Endothelial cell (in vitro differentiated cells): ENCODE results near the gene IGSF11. TPM values are rescaled to one million over a fixed set of nuclear protein-coding genes. Genes with fewer than 3 reads are reported as not detected.
"Not testable (repeated sequence)": the region's sequence is repeated elsewhere in the genome, so short reads cannot be mapped to it uniquely, and the experiment has no call there.

Experiments used
- DNase-seq: peaks from one replicate; pipeline ENCODE4 v3.0.0; 2021; ENCODE audit warnings: low spot score
- H3K27ac Mint-ChIP-seq: one replicate; pipeline ENCODE4 v1.8.0; 2021; ENCODE audit warnings: mixed read lengths, inconsistent platforms; ENCODE audit not compliant: unreplicated experiment
- H3K27me3 Mint-ChIP-seq: one replicate; pipeline ENCODE4 v1.8.0; 2021; ENCODE audit warnings: mild to moderate bottlenecking, moderate library complexity, mixed read lengths, inconsistent platforms; ENCODE audit not compliant: unreplicated experiment
- H3K36me3 Mint-ChIP-seq: one replicate; pipeline ENCODE4 v1.8.0; 2021; ENCODE audit warnings: mild to moderate bottlenecking, low read depth, mixed read lengths, inconsistent platforms; ENCODE audit not compliant: unreplicated experiment
- H3K4me1 Mint-ChIP-seq: one replicate; pipeline ENCODE4 v1.8.0; 2021; ENCODE audit warnings: mild to moderate bottlenecking, mixed read lengths, inconsistent platforms; ENCODE audit not compliant: unreplicated experiment
- H3K4me3 Mint-ChIP-seq: one replicate; pipeline ENCODE4 v1.8.0; 2021; ENCODE audit warnings: mild to moderate bottlenecking, mixed read lengths, inconsistent platforms; ENCODE audit not compliant: unreplicated experiment
- H3K9me3 Mint-ChIP-seq: one replicate; pipeline ENCODE4 v1.8.0; 2021; ENCODE audit warnings: mixed read lengths, inconsistent platforms; ENCODE audit not compliant: unreplicated experiment
- CTCF ChIP-seq: fragments of 200-600 bp; sonication (generic); IDR thresholded peaks from one replicate; pipeline ENCODE4 v1.5.0; 2021; ENCODE audit warnings: antibody characterized with exemption; ENCODE audit not compliant: unreplicated experiment
- total RNA-seq: library from RNA; stranded (reverse); fragmentation: NEBNext Ultra II Directional; extraction: Animal tissue kit (Norgen Biotek cat#: 25700); gene quantifications from one replicate; pipeline ENCODE4 v1.2.1, GENCODE V29; 2021; ENCODE audit not compliant: unreplicated experiment

The IGSF11 gene
- total RNA-seq, 1 donor from 2014 or later: 0.18 TPM

GRCh38 chr3:118981494-118982134 lies 53.0 kb downstream of the IGSF11 start:
- no peak for DNase-seq
- no peaks in the 10 kb centered on the region for H3K9me3 Mint-ChIP-seq
- no peaks in the 10 kb centered on the region for H3K4me1 Mint-ChIP-seq
- no peak for TF ChIP-seq CTCF
- H3K36me3 Mint-ChIP-seq: no peaks in the 10 kb centered on the region
- H3K27ac Mint-ChIP-seq: no peak overlapping the region
- no peak overlapping the region for H3K4me3 Mint-ChIP-seq
- H3K27me3 Mint-ChIP-seq: peaks cover 4% of the 10 kb centered on the region

- no peak for TF ChIP-seq CTCF
- H3K4me1 Mint-ChIP-seq: no peaks in the 10 kb centered on the region
- H3K36me3 Mint-ChIP-seq: no peaks in the 10 kb centered on the region
- no peaks in the 10 kb centered on the region for H3K9me3 Mint-ChIP-seq
- no peak overlapping the region for H3K27ac Mint-ChIP-seq
- no peak overlapping the region for H3K4me3 Mint-ChIP-seq
- peaks cover 4% of the 10 kb centered on the region for H3K27me3 Mint-ChIP-seq
- no peak for DNase-seq
Observed at GRCh38 chr3:118980832-118981231, 53.8 kb downstream of the IGSF11 start.

- DNase-seq: no peak
- peaks cover 4% of the 10 kb centered on the region for H3K27me3 Mint-ChIP-seq
- TF ChIP-seq CTCF: no peak
- no peaks in the 10 kb centered on the region for H3K36me3 Mint-ChIP-seq
- H3K9me3 Mint-ChIP-seq: no peaks in the 10 kb centered on the region
- H3K4me3 Mint-ChIP-seq: no peak overlapping the region
- H3K27ac Mint-ChIP-seq: no peak overlapping the region
- no peaks in the 10 kb centered on the region for H3K4me1 Mint-ChIP-seq
Observed at GRCh38 chr3:118978393-118978758, 56.3 kb downstream of the IGSF11 start.

- H3K36me3 Mint-ChIP-seq: no peaks in the 10 kb centered on the region
- H3K27ac Mint-ChIP-seq: no peak overlapping the region
- H3K4me1 Mint-ChIP-seq: no peaks in the 10 kb centered on the region
- no peak for TF ChIP-seq CTCF
- H3K27me3 Mint-ChIP-seq: peaks cover 4% of the 10 kb centered on the region
- no peak for DNase-seq
- H3K4me3 Mint-ChIP-seq: no peak overlapping the region
- H3K9me3 Mint-ChIP-seq: no peaks in the 10 kb centered on the region
Observed at GRCh38 chr3:118977671-118978392, 56.8 kb downstream of the IGSF11 start.

GRCh38 chr3:118977118-118977517 lies 57.5 kb downstream of the IGSF11 start:
- no peak for DNase-seq
- no peak overlapping the region for H3K27ac Mint-ChIP-seq
- H3K36me3 Mint-ChIP-seq: no peaks in the 10 kb centered on the region
- TF ChIP-seq CTCF: no peak
- H3K9me3 Mint-ChIP-seq: no peaks in the 10 kb centered on the region
- H3K27me3 Mint-ChIP-seq: peaks cover 4% of the 10 kb centered on the region
- H3K4me1 Mint-ChIP-seq: no peaks in the 10 kb centered on the region
- H3K4me3 Mint-ChIP-seq: no peak overlapping the region

GRCh38 chr3:118975476-118975875 lies 59.2 kb downstream of the IGSF11 start:
- not testable (repeated sequence) for H3K9me3 Mint-ChIP-seq, DNase-seq, H3K4me1 Mint-ChIP-seq, H3K27me3 Mint-ChIP-seq, H3K27ac Mint-ChIP-seq, H3K4me3 Mint-ChIP-seq, H3K36me3 Mint-ChIP-seq
